ENCODE data around the gene PRSS48. TPM values are rescaled to one million over a fixed set of nuclear protein-coding genes. Genes with fewer than 3 reads are reported as not detected.
"Not testable (repeated sequence)": the region's sequence is repeated elsewhere in the genome, so short reads cannot be mapped to it uniquely, and the experiment has no call there.

Gene PRSS48
- total RNA-seq, 1 donor from 2014 or later, result not detected

- Mint-ChIP-seq H3K36me3 (ENCODE audit: low read depth) (no peaks in the 10 kb centered on the region), H3K27me3 (peaks cover 2% of the 10 kb centered on the region), H3K4me3 (no peak overlapping the region), H3K27ac (no peak overlapping the region), H3K9me3 (no peaks in the 10 kb centered on the region), H3K4me1 (no peaks in the 10 kb centered on the region)
- intact Hi-C loops (cut with micrococcal nuclease), result no loop called here
- DNase-seq, result no peak
These were observed 28.4 kb upstream of the PRSS48 start for GRCh38 chr4:151248519-151248918.

GRCh38 chr4:151250706-151251105 is 26.3 kb upstream of the PRSS48 start:
- DNase-seq, result no peak
- Mint-ChIP-seq H3K4me1 (no peaks in the 10 kb centered on the region), H3K36me3 (ENCODE audit: low read depth) (no peaks in the 10 kb centered on the region), H3K27me3 (peaks cover 2% of the 10 kb centered on the region), H3K4me3 (no peak overlapping the region), H3K9me3 (no peaks in the 10 kb centered on the region), H3K27ac (no peak overlapping the region)
- intact Hi-C loops (cut with micrococcal nuclease), result no loop called here

GRCh38 chr4:151251603-151252304 is 25.2 kb upstream of the PRSS48 start:
- Mint-ChIP-seq H3K27ac (no peak overlapping the region), H3K4me1 (no peaks in the 10 kb centered on the region), H3K36me3 (ENCODE audit: low read depth) (no peaks in the 10 kb centered on the region), H3K4me3 (no peak overlapping the region), H3K27me3 (peaks cover 2% of the 10 kb centered on the region), H3K9me3 (no peaks in the 10 kb centered on the region)
- intact Hi-C loops (cut with micrococcal nuclease), result no loop called here
- DNase-seq, result no peak

GRCh38 chr4:151255226-151255625 is 21.7 kb upstream of the PRSS48 start:
- DNase-seq; H3K9me3 Mint-ChIP-seq; H3K27ac Mint-ChIP-seq; H3K4me1 Mint-ChIP-seq; H3K36me3 Mint-ChIP-seq (ENCODE audit: low read depth); intact Hi-C loops (cut with micrococcal nuclease); H3K4me3 Mint-ChIP-seq; H3K27me3 Mint-ChIP-seq: not testable (repeated sequence)

GRCh38 chr4:151255680-151256079 is 21.3 kb upstream of the PRSS48 start:
- H3K4me3 Mint-ChIP-seq; H3K9me3 Mint-ChIP-seq; H3K4me1 Mint-ChIP-seq; H3K27ac Mint-ChIP-seq; DNase-seq; H3K27me3 Mint-ChIP-seq; intact Hi-C loops (cut with micrococcal nuclease); H3K36me3 Mint-ChIP-seq (ENCODE audit: low read depth): not testable (repeated sequence)

- Mint-ChIP-seq H3K4me3 (no peak overlapping the region), H3K27ac (no peak overlapping the region), H3K9me3 (no peaks in the 10 kb centered on the region), H3K4me1 (no peaks in the 10 kb centered on the region), H3K36me3 (ENCODE audit: low read depth) (no peaks in the 10 kb centered on the region), H3K27me3 (no peaks in the 10 kb centered on the region)
- intact Hi-C loops (cut with micrococcal nuclease), result no loop called here
- no peak for DNase-seq
These were observed 20.8 kb upstream of the PRSS48 start for GRCh38 chr4:151256134-151256533.

- no peak for DNase-seq
- Mint-ChIP-seq H3K4me3 (no peak overlapping the region), H3K36me3 (ENCODE audit: low read depth) (no peaks in the 10 kb centered on the region), H3K27me3 (no peaks in the 10 kb centered on the region), H3K9me3 (no peaks in the 10 kb centered on the region), H3K27ac (no peak overlapping the region), H3K4me1 (no peaks in the 10 kb centered on the region)
- intact Hi-C loops (cut with micrococcal nuclease), result no loop called here
These were observed 19.3 kb upstream of the PRSS48 start for GRCh38 chr4:151257704-151258103.

- H3K27ac Mint-ChIP-seq, result no peak overlapping the region
- H3K9me3 Mint-ChIP-seq, result no peaks in the 10 kb centered on the region
- intact Hi-C loops (cut with micrococcal nuclease), result no loop called here
- H3K4me1 Mint-ChIP-seq, result no peaks in the 10 kb centered on the region
- no peak overlapping the region for H3K4me3 Mint-ChIP-seq
- DNase-seq, result no peak
- H3K27me3 Mint-ChIP-seq, result no peaks in the 10 kb centered on the region
- H3K36me3 Mint-ChIP-seq (ENCODE audit: low read depth), result no peaks in the 10 kb centered on the region
These were observed 17.2 kb upstream of the PRSS48 start for GRCh38 chr4:151259752-151260151.

- no peaks in the 10 kb centered on the region for H3K27me3 Mint-ChIP-seq
- DNase-seq, result no peak
- no peak overlapping the region for H3K27ac Mint-ChIP-seq
- no peaks in the 10 kb centered on the region for H3K9me3 Mint-ChIP-seq
- no peak overlapping the region for H3K4me3 Mint-ChIP-seq
- intact Hi-C loops (cut with micrococcal nuclease), result no loop called here
- no peaks in the 10 kb centered on the region for H3K36me3 Mint-ChIP-seq (ENCODE audit: low read depth)
- no peaks in the 10 kb centered on the region for H3K4me1 Mint-ChIP-seq
These were observed 16.4 kb upstream of the PRSS48 start for GRCh38 chr4:151260526-151260925.

GRCh38 chr4:151263455-151263854 is 13.5 kb upstream of the PRSS48 start:
- no peak overlapping the region for H3K4me3 Mint-ChIP-seq
- H3K27me3 Mint-ChIP-seq, result peaks cover 6% of the 10 kb centered on the region
- no peak overlapping the region for H3K27ac Mint-ChIP-seq
- intact Hi-C loops (cut with micrococcal nuclease), result no loop called here
- H3K36me3 Mint-ChIP-seq (ENCODE audit: low read depth), result no peaks in the 10 kb centered on the region
- H3K4me1 Mint-ChIP-seq, result no peaks in the 10 kb centered on the region
- H3K9me3 Mint-ChIP-seq, result no peaks in the 10 kb centered on the region
- no peak for DNase-seq

- DNase-seq, result no peak
- no peak overlapping the region for H3K4me3 Mint-ChIP-seq
- no peaks in the 10 kb centered on the region for H3K9me3 Mint-ChIP-seq
- peaks cover 6% of the 10 kb centered on the region for H3K27me3 Mint-ChIP-seq
- no peaks in the 10 kb centered on the region for H3K4me1 Mint-ChIP-seq
- no peak overlapping the region for H3K27ac Mint-ChIP-seq
- H3K36me3 Mint-ChIP-seq (ENCODE audit: low read depth), result no peaks in the 10 kb centered on the region
- intact Hi-C loops (cut with micrococcal nuclease), result no loop called here
These were observed 10.5 kb upstream of the PRSS48 start for GRCh38 chr4:151266497-151266896.

- Mint-ChIP-seq H3K9me3 (no peaks in the 10 kb centered on the region), H3K27me3 (peaks cover 6% of the 10 kb centered on the region), H3K4me1 (no peaks in the 10 kb centered on the region), H3K27ac (no peak overlapping the region), H3K4me3 (no peak overlapping the region), H3K36me3 (ENCODE audit: low read depth) (no peaks in the 10 kb centered on the region)
- no peak for DNase-seq
- intact Hi-C loops (cut with micrococcal nuclease), result no loop called here
These were observed 9.9 kb upstream of the PRSS48 start for GRCh38 chr4:151267104-151267503.

- Mint-ChIP-seq H3K27ac (no peak overlapping the region), H3K4me3 (no peak overlapping the region), H3K27me3 (peaks cover 6% of the 10 kb centered on the region), H3K9me3 (no peaks in the 10 kb centered on the region), H3K36me3 (ENCODE audit: low read depth) (no peaks in the 10 kb centered on the region), H3K4me1 (no peaks in the 10 kb centered on the region)
- no peak for DNase-seq
- intact Hi-C loops (cut with micrococcal nuclease), result no loop called here
These were observed 9.0 kb upstream of the PRSS48 start for GRCh38 chr4:151267822-151268535.

- DNase-seq; H3K27me3 Mint-ChIP-seq; H3K27ac Mint-ChIP-seq; H3K9me3 Mint-ChIP-seq; H3K4me1 Mint-ChIP-seq; intact Hi-C loops (cut with micrococcal nuclease); H3K4me3 Mint-ChIP-seq; H3K36me3 Mint-ChIP-seq (ENCODE audit: low read depth): not testable (repeated sequence)
These were observed 8.1 kb upstream of the PRSS48 start for GRCh38 chr4:151268905-151269304.
